Measurements from ENCODE around the gene CDH15. TPM values are rescaled to one million over a fixed set of nuclear protein-coding genes. Genes with fewer than 3 reads are reported as not detected.
A peak's percentile ranks its signal among the peaks of the same experiment; 100 is the strongest.
"Not testable (repeated sequence)": the region's sequence is repeated elsewhere in the genome, so short reads cannot be mapped to it uniquely, and the experiment has no call there.

Gene CDH15
- total RNA-seq, 1 donor: under 0.01 TPM

DNA sequence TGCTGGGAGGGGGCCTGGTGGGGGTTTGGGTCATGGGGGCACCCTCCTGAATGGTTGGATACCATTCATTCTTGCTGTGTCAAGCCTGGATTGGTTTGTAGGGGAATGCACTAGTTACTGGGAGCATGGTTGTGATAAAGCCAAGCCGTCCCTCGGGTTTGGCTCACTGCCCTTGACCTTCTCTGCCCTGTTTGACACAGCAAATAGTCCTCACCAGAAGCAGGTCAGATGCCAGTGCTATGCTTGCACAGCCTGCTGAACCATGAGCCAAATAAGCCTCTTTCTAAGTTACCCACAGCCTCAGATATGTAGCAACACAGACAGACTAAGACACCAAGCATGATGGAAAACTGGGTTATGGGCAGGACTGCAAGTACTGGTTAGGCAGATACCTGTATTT is 60.6 kb downstream of the CDH15 start:
- DNase-seq (ENCODE audit: low read depth): no peak
- TF ChIP-seq CTCF (IDR thresholded peaks at IDR 0.05; ENCODE audit: insufficient read depth, low read depth, low read length): no peak
- no peak overlapping the region for H3K4me3 ChIP-seq (ENCODE audit: low read depth, low read length)

- no peak overlapping the region for H3K4me3 ChIP-seq (ENCODE audit: low read depth, low read length)
- DNase-seq (ENCODE audit: low read depth): no peak
- no peak for TF ChIP-seq CTCF (IDR thresholded peaks at IDR 0.05; ENCODE audit: insufficient read depth, low read depth, low read length)
These were observed 62.3 kb downstream of the CDH15 start for GRCh38 chr16:89233678-89234490.

DNA sequence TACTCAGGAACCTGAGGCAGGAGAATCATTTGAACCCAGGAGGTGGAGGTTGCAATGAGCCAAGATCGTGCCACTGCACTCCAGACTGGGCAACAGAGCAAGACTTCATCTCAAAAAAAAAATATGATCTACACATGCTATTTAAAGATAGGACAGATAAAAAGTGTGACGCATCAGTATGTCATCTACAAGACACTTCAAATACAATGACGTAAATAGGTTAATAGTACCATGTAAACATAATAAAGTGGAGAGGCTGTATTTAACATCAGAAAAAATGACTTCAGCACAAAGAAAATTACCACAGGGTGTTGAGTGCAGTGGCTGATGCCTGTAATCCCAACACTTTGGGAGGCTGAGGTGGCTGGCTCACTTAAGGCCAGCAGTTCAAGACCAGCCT is 66.2 kb downstream of the CDH15 start:
- H3K4me3 ChIP-seq (ENCODE audit: low read depth, low read length): no peak overlapping the region
- no peak for DNase-seq (ENCODE audit: low read depth)
- no peak for TF ChIP-seq CTCF (IDR thresholded peaks at IDR 0.05; ENCODE audit: insufficient read depth, low read depth, low read length)

GRCh38 chr16:89241187-89242007 is 69.8 kb downstream of the CDH15 start:
- no peak for TF ChIP-seq CTCF (IDR thresholded peaks at IDR 0.05; ENCODE audit: insufficient read depth, low read depth, low read length)
- H3K4me3 ChIP-seq (ENCODE audit: low read depth, low read length): peak overlapping the region; percentile 95
- DNase-seq (ENCODE audit: low read depth): peak; percentile 89

DNA sequence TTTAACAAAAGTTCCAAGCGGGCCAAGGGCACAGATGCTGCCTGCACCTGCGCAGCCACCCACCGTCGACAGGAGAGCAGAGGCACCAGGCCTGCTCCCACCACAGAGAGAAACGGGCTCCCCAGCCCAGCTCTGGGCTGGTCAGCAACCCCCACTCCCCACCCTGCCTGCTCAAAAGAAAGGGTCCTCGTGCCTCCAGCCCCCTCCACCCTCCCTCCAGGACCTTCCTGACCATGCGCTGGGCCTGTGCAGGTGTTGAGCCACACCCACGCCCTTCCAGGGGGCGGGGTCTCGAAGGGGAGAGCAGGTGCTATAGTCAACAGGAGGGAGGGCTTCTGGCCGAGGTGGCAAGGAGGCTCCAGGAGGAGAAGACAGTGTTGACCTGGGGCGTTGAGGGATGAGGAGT is 71.2 kb downstream of the CDH15 start:
- DNase-seq (ENCODE audit: low read depth): no peak
- no peak overlapping the region for H3K4me3 ChIP-seq (ENCODE audit: low read depth, low read length)
- TF ChIP-seq CTCF (IDR thresholded peaks at IDR 0.05; ENCODE audit: insufficient read depth, low read depth, low read length): no peak

DNA sequence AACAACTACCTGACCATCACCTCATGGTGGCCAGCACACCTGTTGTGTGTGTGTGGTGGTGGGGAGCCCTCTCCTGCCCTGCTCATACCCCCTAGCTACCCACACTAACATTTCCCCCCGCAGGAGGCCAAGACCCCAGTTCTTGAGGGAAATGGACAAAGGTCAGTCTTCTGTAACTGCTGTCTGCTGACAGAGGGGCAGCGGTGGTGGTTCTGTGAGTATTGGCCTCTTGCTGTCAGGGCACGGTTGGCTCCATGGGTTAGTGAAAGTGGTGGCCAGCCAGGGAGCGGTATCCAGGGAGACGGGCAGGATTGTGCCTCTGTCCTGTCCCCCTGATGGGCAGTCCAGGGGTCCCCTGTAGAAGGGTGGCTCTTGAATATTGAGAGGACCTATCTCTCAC is 72.1 kb downstream of the CDH15 start:
- no peak overlapping the region for H3K4me3 ChIP-seq (ENCODE audit: low read depth, low read length)
- no peak for TF ChIP-seq CTCF (IDR thresholded peaks at IDR 0.05; ENCODE audit: insufficient read depth, low read depth, low read length)
- DNase-seq (ENCODE audit: low read depth): no peak

DNA sequence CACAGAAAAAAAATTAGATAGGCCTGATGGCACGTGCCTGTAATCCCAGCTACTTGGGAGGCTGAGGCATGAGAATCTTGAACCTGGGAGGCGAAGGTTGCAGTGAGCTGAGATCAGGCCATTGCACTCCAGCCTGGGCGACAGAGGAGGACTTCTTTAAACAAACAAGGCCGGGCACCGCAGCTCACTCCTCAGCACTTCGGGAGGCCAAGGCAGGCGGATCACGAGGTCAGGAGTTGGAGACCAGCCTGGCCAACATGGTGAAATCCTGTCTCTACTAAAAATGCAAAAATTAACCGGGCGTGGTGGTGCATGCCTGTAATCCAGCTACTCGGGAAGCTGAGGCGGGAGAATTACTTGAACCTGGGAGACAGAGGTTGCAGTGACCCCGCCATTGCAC is 72.7 kb downstream of the CDH15 start:
- H3K4me3 ChIP-seq (ENCODE audit: low read depth, low read length); DNase-seq (ENCODE audit: low read depth): not testable (repeated sequence)
